K562 (cell line): ENCODE data around the gene ZFYVE28. TPM values are rescaled to one million over a fixed set of nuclear protein-coding genes. Genes with fewer than 3 reads are reported as not detected.

ENCODE experiments used
- CBFA2T2 ChIP-seq: fragments of 450-650 bp; conservative IDR thresholded peaks from 2 replicates; pipeline ENCODE4 v1.6.1; 2017; ENCODE audit warnings: mild to moderate bottlenecking
- CCNT2 ChIP-seq: IDR thresholded peaks from 2 replicates; pipeline ENCODE4 v1.6.1; 2011; ENCODE audit warnings: borderline replicate concordance, low read depth, mild to moderate bottlenecking, moderate library complexity, mixed read lengths, low read length; ENCODE audit not compliant: insufficient read length; ENCODE audit errors: extremely low read depth
- JUNB ChIP-seq: fragments of 450-650 bp; formaldehyde crosslinking; conservative IDR thresholded peaks from 2 replicates; pipeline ENCODE4 v1.4.0; 2020; ENCODE audit warnings: mild to moderate bottlenecking
- MAFK ChIP-seq: IDR thresholded peaks from 2 replicates; pipeline ENCODE4 v1.6.1; 2011; ENCODE audit warnings: low read length, improper control_type of control experiment
- MEF2A ChIP-seq: IDR thresholded peaks from 2 replicates; pipeline ENCODE4 v1.6.1; 2011; ENCODE audit warnings: low read depth, mild to moderate bottlenecking, low read length, moderate library complexity; ENCODE audit not compliant: control insufficient read depth
- NFXL1 ChIP-seq: fragments of 450-650 bp; formaldehyde crosslinking; IDR thresholded peaks from 2 replicates; pipeline ENCODE4 v1.4.0; 2021; ENCODE audit warnings: mild to moderate bottlenecking
- SP2 ChIP-seq: IDR thresholded peaks from 2 replicates; pipeline ENCODE4 v1.6.1; 2011; ENCODE audit warnings: mild to moderate bottlenecking, low read depth, low read length, moderate library complexity; ENCODE audit not compliant: poor library complexity, severe bottlenecking; ENCODE audit errors: extremely low read depth
- polyA plus RNA-seq, 8 experiments: library from polyadenylated mRNA; depleted of rRNA in 4 of 8; stranded (reverse) in 5 of 8; unstranded in 3 of 8; fragments of >200 nt; fragmentation: Nextera tagmentation in 2 of 8; fragmentation: Illumina TruSeq in 1 of 8; extraction: Ambion mirVana in 2 of 8; extraction: Trizol in 1 of 8; gene quantifications; 2 replicates each; pipeline versions ENCODE4 v1.2.1 to v1.2.3, GENCODE V29; 2011 to 2014; ENCODE audit warnings: inconsistent platforms in 1 of 8, missing spikeins in 1 of 8
- total RNA-seq, 7 experiments: library from RNA; depleted of rRNA in 6 of 7; stranded (reverse); fragments of >200 nt in 6 of 7; fragmentation: Illumina TruSeq in 2 of 7; extraction: Trizol in 2 of 7; gene quantifications; 2 replicates each; pipeline versions ENCODE4 v1.2.1 to v1.2.3, GENCODE V29; 2011 to 2021; ENCODE audit warnings: low replicate concordance in 1 of 7
- TF ChIP-seq, protein P1 (sequence below): fragments of 250-450 bp; sonication (Bioruptor Pico); IDR thresholded peaks from 2 replicates; pipeline ENCODE4 v1.5.0; 2021; ENCODE audit warnings: mild to moderate bottlenecking, borderline replicate concordance
- TF ChIP-seq, protein P2 (sequence below): sonication (generic); formaldehyde crosslinking; IDR thresholded peaks from 2 replicates; pipeline ENCODE4 v1.9.0; 2022; ENCODE audit warnings: mild to moderate bottlenecking, missing genetic modification reagents
- TF ChIP-seq, protein P3 (sequence below): sonication (generic); formaldehyde crosslinking; IDR thresholded peaks from 2 replicates; pipeline ENCODE4 v1.8.1; 2022; ENCODE audit warnings: missing genetic modification reagents
- TF ChIP-seq, protein P4 (sequence below): fragments of 250-450 bp; sonication (Bioruptor Pico); IDR thresholded peaks from 2 replicates; pipeline ENCODE4 v1.5.0; 2020; ENCODE audit warnings: mild to moderate bottlenecking, borderline replicate concordance
- TF ChIP-seq, protein P5 (sequence below): fragments of 450-650 bp; IDR thresholded peaks from 2 replicates; pipeline ENCODE4 v1.6.1; 2017; ENCODE audit warnings: antibody characterized with exemption, mild to moderate bottlenecking
- TF ChIP-seq, protein P6 (sequence below): fragments of 450-650 bp; formaldehyde crosslinking; IDR thresholded peaks from 2 replicates; pipeline ENCODE4 v1.4.0; 2022; ENCODE audit warnings: missing genetic modification characterization

ZFYVE28 gene
- total and polyA plus RNA-seq, 9 of the 15 experiments (the other 6 are each of a cell fraction or from before 2014, with no cell fraction given): 1.3 to 24.8 (median 8.9) TPM

DNA sequence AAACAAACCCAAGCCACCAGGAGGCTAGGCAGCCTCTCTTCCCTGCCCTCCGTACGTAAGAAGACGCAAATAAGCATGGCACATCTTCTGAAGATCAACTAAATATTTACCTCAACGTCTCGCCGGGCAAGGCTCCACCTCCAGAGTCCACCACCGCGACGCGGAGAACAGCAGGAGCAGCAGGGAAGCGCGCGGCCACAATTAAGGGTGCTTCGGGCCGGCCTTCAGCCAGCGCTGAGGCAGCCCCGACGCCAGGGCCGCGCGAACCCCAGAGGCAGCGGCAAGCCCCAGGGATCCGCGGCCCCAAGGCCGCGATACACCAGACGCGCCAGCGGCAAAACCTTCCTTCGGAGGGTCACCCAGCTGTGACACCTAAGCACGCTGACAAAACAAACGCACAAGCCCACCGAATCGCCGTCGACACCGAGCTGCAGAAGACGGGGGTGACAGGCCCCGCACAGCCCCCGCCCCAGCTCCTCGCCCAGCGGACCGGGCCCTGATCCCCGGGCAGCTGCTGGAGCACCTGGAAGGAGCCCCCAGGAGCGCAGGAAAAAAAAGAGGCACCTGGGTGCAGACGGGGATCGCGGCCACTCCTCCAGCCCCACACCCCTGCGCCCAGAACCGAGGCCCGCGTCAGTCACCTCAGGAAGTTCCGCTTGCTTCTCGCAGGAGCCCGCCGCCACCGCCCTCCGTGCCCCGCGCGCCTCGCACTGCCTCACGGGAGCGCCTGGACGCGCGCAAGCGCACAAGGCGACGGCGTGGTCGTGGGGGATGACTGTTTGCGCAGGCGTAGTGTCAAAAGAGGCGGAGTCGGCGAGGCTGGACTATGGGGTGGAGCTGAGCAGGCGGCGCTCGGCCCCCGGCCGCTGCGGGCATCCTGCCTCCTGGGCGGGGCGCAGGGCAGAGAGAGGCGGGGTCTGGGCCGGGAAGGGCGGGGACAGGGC is 176.8 kb downstream of the ZFYVE28 start, which contains the start of the genes HAUS3 and POLN (continued):
- TF ChIP-seq, protein P1, sequence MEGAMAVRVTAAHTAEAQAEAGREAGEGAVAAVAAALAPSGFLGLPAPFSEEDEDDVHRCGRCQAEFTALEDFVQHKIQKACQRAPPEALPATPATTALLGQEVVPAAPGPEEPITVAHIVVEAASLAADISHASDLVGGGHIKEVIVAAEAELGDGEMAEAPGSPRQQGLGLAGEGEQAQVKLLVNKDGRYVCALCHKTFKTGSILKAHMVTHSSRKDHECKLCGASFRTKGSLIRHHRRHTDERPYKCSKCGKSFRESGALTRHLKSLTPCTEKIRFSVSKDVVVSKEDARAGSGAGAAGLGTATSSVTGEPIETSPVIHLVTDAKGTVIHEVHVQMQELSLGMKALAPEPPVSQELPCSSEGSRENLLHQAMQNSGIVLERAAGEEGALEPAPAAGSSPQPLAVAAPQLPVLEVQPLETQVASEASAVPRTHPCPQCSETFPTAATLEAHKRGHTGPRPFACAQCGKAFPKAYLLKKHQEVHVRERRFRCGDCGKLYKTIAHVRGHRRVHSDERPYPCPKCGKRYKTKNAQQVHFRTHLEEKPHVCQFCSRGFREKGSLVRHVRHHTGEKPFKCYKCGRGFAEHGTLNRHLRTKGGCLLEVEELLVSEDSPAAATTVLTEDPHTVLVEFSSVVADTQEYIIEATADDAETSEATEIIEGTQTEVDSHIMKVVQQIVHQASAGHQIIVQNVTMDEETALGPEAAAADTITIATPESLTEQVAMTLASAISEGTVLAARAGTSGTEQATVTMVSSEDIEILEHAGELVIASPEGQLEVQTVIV (CRISPR knock-in tag): no peak
- TF ChIP-seq MAFK (no peak), NFXL1 (CRISPR knock-in tag) (no peak), MEF2A (no peak), CBFA2T2 (no peak), CCNT2 (peak; percentile 66), SP2 (no peak), JUNB (CRISPR knock-in tag) (no peak)
- TF ChIP-seq, protein P2, sequence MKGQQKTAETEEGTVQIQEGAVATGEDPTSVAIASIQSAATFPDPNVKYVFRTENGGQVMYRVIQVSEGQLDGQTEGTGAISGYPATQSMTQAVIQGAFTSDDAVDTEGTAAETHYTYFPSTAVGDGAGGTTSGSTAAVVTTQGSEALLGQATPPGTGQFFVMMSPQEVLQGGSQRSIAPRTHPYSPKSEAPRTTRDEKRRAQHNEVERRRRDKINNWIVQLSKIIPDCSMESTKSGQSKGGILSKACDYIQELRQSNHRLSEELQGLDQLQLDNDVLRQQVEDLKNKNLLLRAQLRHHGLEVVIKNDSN (CRISPR knock-in tag): no peak
- TF ChIP-seq, protein P3, sequence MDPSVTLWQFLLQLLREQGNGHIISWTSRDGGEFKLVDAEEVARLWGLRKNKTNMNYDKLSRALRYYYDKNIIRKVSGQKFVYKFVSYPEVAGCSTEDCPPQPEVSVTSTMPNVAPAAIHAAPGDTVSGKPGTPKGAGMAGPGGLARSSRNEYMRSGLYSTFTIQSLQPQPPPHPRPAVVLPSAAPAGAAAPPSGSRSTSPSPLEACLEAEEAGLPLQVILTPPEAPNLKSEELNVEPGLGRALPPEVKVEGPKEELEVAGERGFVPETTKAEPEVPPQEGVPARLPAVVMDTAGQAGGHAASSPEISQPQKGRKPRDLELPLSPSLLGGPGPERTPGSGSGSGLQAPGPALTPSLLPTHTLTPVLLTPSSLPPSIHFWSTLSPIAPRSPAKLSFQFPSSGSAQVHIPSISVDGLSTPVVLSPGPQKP: no peak
- TF ChIP-seq, protein P4, sequence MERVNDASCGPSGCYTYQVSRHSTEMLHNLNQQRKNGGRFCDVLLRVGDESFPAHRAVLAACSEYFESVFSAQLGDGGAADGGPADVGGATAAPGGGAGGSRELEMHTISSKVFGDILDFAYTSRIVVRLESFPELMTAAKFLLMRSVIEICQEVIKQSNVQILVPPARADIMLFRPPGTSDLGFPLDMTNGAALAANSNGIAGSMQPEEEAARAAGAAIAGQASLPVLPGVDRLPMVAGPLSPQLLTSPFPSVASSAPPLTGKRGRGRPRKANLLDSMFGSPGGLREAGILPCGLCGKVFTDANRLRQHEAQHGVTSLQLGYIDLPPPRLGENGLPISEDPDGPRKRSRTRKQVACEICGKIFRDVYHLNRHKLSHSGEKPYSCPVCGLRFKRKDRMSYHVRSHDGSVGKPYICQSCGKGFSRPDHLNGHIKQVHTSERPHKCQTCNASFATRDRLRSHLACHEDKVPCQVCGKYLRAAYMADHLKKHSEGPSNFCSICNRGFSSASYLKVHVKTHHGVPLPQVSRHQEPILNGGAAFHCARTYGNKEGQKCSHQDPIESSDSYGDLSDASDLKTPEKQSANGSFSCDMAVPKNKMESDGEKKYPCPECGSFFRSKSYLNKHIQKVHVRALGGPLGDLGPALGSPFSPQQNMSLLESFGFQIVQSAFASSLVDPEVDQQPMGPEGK (CRISPR knock-in tag): no peak
- TF ChIP-seq, protein P5, sequence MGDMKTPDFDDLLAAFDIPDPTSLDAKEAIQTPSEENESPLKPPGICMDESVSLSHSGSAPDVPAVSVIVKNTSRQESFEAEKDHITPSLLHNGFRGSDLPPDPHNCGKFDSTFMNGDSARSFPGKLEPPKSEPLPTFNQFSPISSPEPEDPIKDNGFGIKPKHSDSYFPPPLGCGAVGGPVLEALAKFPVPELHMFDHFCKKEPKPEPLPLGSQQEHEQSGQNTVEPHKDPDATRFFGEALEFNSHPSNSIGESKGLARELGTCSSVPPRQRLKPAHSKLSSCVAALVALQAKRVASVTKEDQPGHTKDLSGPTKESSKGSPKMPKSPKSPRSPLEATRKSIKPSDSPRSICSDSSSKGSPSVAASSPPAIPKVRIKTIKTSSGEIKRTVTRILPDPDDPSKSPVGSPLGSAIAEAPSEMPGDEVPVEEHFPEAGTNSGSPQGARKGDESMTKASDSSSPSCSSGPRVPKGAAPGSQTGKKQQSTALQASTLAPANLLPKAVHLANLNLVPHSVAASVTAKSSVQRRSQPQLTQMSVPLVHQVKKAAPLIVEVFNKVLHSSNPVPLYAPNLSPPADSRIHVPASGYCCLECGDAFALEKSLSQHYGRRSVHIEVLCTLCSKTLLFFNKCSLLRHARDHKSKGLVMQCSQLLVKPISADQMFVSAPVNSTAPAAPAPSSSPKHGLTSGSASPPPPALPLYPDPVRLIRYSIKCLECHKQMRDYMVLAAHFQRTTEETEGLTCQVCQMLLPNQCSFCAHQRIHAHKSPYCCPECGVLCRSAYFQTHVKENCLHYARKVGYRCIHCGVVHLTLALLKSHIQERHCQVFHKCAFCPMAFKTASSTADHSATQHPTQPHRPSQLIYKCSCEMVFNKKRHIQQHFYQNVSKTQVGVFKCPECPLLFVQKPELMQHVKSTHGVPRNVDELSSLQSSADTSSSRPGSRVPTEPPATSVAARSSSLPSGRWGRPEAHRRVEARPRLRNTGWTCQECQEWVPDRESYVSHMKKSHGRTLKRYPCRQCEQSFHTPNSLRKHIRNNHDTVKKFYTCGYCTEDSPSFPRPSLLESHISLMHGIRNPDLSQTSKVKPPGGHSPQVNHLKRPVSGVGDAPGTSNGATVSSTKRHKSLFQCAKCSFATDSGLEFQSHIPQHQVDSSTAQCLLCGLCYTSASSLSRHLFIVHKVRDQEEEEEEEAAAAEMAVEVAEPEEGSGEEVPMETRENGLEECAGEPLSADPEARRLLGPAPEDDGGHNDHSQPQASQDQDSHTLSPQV: no peak
- TF ChIP-seq, protein P6, sequence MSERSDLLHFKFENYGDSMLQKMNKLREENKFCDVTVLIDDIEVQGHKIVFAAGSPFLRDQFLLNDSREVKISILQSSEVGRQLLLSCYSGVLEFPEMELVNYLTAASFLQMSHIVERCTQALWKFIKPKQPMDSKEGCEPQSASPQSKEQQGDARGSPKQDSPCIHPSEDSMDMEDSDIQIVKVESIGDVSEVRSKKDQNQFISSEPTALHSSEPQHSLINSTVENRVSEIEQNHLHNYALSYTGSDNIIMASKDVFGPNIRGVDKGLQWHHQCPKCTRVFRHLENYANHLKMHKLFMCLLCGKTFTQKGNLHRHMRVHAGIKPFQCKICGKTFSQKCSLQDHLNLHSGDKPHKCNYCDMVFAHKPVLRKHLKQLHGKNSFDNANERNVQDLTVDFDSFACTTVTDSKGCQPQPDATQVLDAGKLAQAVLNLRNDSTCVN: no peak
